ENCODE data around the gene GDPD1. TPM values are rescaled to one million over a fixed set of nuclear protein-coding genes. Genes with fewer than 3 reads are reported as not detected.
"Not testable (repeated sequence)": the region's sequence is repeated elsewhere in the genome, so short reads cannot be mapped to it uniquely, and the experiment has no call there.

GDPD1 gene
- total and polyA plus RNA-seq, 8 donors = 0.53 to 2.4 (median 1.2) TPM

- no peak overlapping the region for H3K4me3 ChIP-seq
These were observed 69.6 kb downstream of the GDPD1 start for GRCh38 chr17:59289981-59290301.

GRCh38 chr17:59290302-59290998, 70.1 kb downstream of the GDPD1 start:
- H3K27ac ChIP-seq; H3K27me3 ChIP-seq; ATAC-seq; H3K4me3 ChIP-seq; H3K36me3 ChIP-seq; DNase-seq; H3K9me3 ChIP-seq; FAIRE-seq; H3K4me1 ChIP-seq; intact Hi-C loops (cut with DNase I): not testable (repeated sequence)
- 26 to 34% methylated on average over 12 of the region's 12 CpGs for WGBS, 2 donors

More at GRCh38 chr17:59289981-59290301, 69.6 kb downstream of the GDPD1 start:
- H3K36me3 ChIP-seq = no peaks in the 10 kb centered on the region
- no peak overlapping the region for H3K27ac ChIP-seq
- TF ChIP-seq CTCF (IDR thresholded peaks at IDR 0.05) = no peak
- H3K9me3 ChIP-seq = no peaks in the 10 kb centered on the region
- WGBS, 2 donors = 38 to 45% methylated on average over 3 of the region's 3 CpGs
- no peaks in the 10 kb centered on the region for H3K4me1 ChIP-seq
- ATAC-seq (no peak), FAIRE-seq (no peak), DNase-seq (no peak)
- no peaks in the 10 kb centered on the region for H3K27me3 ChIP-seq
- intact Hi-C loops (cut with DNase I) = no loop called here

- no peaks in the 10 kb centered on the region for H3K27me3 ChIP-seq
- DNase-seq (peak in 1 of 6 donors; percentile 15), FAIRE-seq (no peak), ATAC-seq (peak in 2 of 4 donors; percentile 49)
- peaks cover 0 to 4% (median 0%) of the 10 kb centered on the region in 3 donors for H3K4me1 ChIP-seq
- no peaks in the 10 kb centered on the region for H3K36me3 ChIP-seq
- TF ChIP-seq CTCF (IDR thresholded peaks at IDR 0.05) = no peak
- no peaks in the 10 kb centered on the region for H3K9me3 ChIP-seq
- WGBS, 2 donors = 4 to 8% methylated on average over 1 of the region's 1 CpG
- H3K27ac ChIP-seq = no peak overlapping the region
- no peak overlapping the region for H3K4me3 ChIP-seq
- intact Hi-C loops (cut with DNase I) = no loop called here
These were observed 71.8 kb downstream of the GDPD1 start for GRCh38 chr17:59292174-59292523.

GRCh38 chr17:59296190-59296589, 75.9 kb downstream of the GDPD1 start:
- TF ChIP-seq CTCF (IDR thresholded peaks at IDR 0.05) = no peak
- ATAC-seq = no peak

GRCh38 chr17:59298521-59298920, 78.2 kb downstream of the GDPD1 start:
- Histone ChIP-seq H3K36me3 (no peaks in the 10 kb centered on the region), H3K27me3 (no peaks in the 10 kb centered on the region), H3K4me1 (peaks cover 6 to 17% (median 11%) of the 10 kb centered on the region in 3 donors), H3K9me3 (no peaks in the 10 kb centered on the region), H3K27ac (no peak overlapping the region), H3K4me3 (no peak overlapping the region)
- WGBS, 2 donors = 55 to 63% methylated on average over 2 of the region's 2 CpGs
- no peak for DNase-seq
- no peak for ATAC-seq
- FAIRE-seq = no peak
- intact Hi-C loops (cut with DNase I) = no loop called here
- TF ChIP-seq CTCF (IDR thresholded peaks at IDR 0.05) = no peak

More at GRCh38 chr17:59296190-59296589, 75.9 kb downstream of the GDPD1 start:
- WGBS, 2 donors = 44 to 60% methylated on average over 2 of the region's 2 CpGs
- no peak for FAIRE-seq
- intact Hi-C loops (cut with DNase I) = no loop called here
- Histone ChIP-seq H3K4me1 (peaks cover 6 to 17% (median 11%) of the 10 kb centered on the region in 3 donors), H3K36me3 (no peaks in the 10 kb centered on the region), H3K4me3 (no peak overlapping the region), H3K9me3 (no peaks in the 10 kb centered on the region), H3K27ac (no peak overlapping the region), H3K27me3 (no peaks in the 10 kb centered on the region)
- no peak for DNase-seq
